OCI-LY1 (cell line): ENCODE measurements around the gene SCAP.

Experiments used
- H2AFZ ChIP-seq: fragments of 200-600 bp; sonication (generic), shearing (Covaris generic); 2 replicates; pipeline ENCODE4 v1.6.0; 2014; ENCODE audit warnings: antibody characterized with exemption, mild to moderate bottlenecking, low read length
- H3F3A ChIP-seq: fragments of 200-600 bp; sonication (generic), shearing (Covaris generic); 2 replicates; pipeline ENCODE4 v1.6.0; 2014; ENCODE audit warnings: mild to moderate bottlenecking, antibody characterized with exemption, low read length, moderate library complexity; ENCODE audit not compliant: insufficient read depth
- H3K27ac ChIP-seq: fragments of 200-600 bp; sonication (generic); 2 replicates; pipeline ENCODE4 v1.5.1; 2014; ENCODE audit warnings: low read length, mixed run types, mild to moderate bottlenecking, low read depth; ENCODE audit not compliant: poor library complexity, severe bottlenecking
- H3K27me3 ChIP-seq: fragments of 200-600 bp; sonication (generic); 2 replicates; pipeline ENCODE4 v1.6.0; 2014; ENCODE audit warnings: antibody characterized with exemption, mild to moderate bottlenecking, low read length, moderate library complexity; ENCODE audit not compliant: insufficient read depth
- H3K36me3 ChIP-seq: fragments of 200-600 bp; sonication (generic); 2 replicates; pipeline ENCODE4 v1.6.1; 2014; ENCODE audit warnings: mild to moderate bottlenecking, antibody characterized with exemption, low read length, moderate library complexity, mixed read lengths; ENCODE audit not compliant: insufficient read depth
- H3K4me1 ChIP-seq: fragments of 200-600 bp; sonication (generic); 2 replicates; pipeline ENCODE4 v1.5.1; 2014; ENCODE audit warnings: mild to moderate bottlenecking, low read length, moderate library complexity; ENCODE audit not compliant: insufficient read depth, severe bottlenecking
- H3K4me2 ChIP-seq: fragments of 200-600 bp; sonication (generic), shearing (Covaris generic); 2 replicates; pipeline ENCODE4 v1.6.1; 2014; ENCODE audit warnings: low read length
- H3K4me3 ChIP-seq: fragments of 200-600 bp; sonication (generic); 2 replicates; pipeline ENCODE4 v1.5.1; 2014; ENCODE audit warnings: low read length, low read depth, mild to moderate bottlenecking, mixed read lengths; ENCODE audit not compliant: poor library complexity, severe bottlenecking
- H3K79me2 ChIP-seq: fragments of 200-600 bp; shearing (Covaris generic); 2 replicates; pipeline ENCODE4 v1.6.1; 2016; ENCODE audit warnings: mixed run types, low read length, mixed read lengths; ENCODE audit not compliant: insufficient read depth
- H3K9ac ChIP-seq: fragments of 200-600 bp; sonication (generic), shearing (Covaris generic); 2 replicates; pipeline ENCODE4 v1.6.1; 2014; ENCODE audit warnings: mild to moderate bottlenecking, low read length, mixed read lengths
- H3K9me2 ChIP-seq: fragments of 200-600 bp; sonication (generic), shearing (Covaris generic); 2 replicates; pipeline ENCODE4 v1.6.1; 2014; ENCODE audit warnings: low read depth, mild to moderate bottlenecking, low read length, mixed read lengths
- H3K9me3 ChIP-seq: fragments of 200-600 bp; shearing (Covaris generic); 2 replicates; pipeline ENCODE4 v1.6.1; 2014; ENCODE audit warnings: low read length, mixed read lengths
- H4K20me1 ChIP-seq: fragments of 200-600 bp; sonication (generic), shearing (Covaris generic); 2 replicates; pipeline ENCODE4 v1.6.0; 2016; ENCODE audit warnings: mild to moderate bottlenecking, low read length; ENCODE audit not compliant: insufficient read depth
- EZH2 ChIP-seq: fragments of 200-600 bp; sonication (generic), shearing (Covaris generic); IDR thresholded peaks from 2 replicates; pipeline ENCODE4 v1.8.0; 2017; ENCODE audit warnings: borderline replicate concordance, mixed run types, mild to moderate bottlenecking, antibody characterized with exemption, low read length, moderate library complexity, mixed read lengths
- TF ChIP-seq, protein P1 (sequence below): fragments of 200-600 bp; sonication (generic), shearing (Covaris generic); IDR thresholded peaks from 2 replicates; pipeline ENCODE4 v1.5.1; 2017; ENCODE audit warnings: mild to moderate bottlenecking, antibody characterized with exemption, low read length, moderate library complexity, mixed read lengths

SCAP gene

DNA sequence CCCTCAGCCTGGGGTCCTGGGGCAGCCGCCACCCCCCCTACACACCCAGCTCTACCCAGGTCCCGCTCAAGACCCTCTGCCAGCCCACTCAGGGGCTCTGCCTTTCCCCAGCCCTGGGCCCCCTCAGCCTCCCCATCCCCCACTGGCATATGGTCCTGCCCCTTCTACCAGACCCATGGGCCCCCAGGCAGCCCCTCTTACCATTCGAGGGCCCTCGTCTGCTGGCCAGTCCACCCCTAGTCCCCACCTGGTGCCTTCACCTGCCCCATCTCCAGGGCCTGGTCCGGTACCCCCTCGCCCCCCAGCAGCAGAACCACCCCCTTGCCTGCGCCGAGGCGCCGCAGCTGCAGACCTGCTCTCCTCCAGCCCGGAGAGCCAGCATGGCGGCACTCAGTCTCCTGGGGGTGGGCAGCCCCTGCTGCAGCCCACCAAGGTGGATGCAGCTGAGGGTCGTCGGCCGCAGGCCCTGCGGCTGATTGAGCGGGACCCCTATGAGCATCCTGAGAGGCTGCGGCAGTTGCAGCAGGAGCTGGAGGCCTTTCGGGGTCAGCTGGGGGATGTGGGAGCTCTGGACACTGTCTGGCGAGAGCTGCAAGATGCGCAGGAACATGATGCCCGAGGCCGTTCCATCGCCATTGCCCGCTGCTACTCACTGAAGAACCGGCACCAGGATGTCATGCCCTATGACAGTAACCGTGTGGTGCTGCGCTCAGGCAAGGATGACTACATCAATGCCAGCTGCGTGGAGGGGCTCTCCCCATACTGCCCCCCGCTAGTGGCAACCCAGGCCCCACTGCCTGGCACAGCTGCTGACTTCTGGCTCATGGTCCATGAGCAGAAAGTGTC lies 64.7 kb downstream of the SCAP start:
- Histone ChIP-seq H3K4me1 (no peaks in the 10 kb centered on the region), H3K4me3 (no peak overlapping the region), H3K27ac (no peak overlapping the region), H3K36me3 (peaks cover 84% of the 10 kb centered on the region), H2AFZ (no peak overlapping the region), H3K9me3 (no peaks in the 10 kb centered on the region), H3K9me2 (no peaks in the 10 kb centered on the region), H3K79me2 (no peaks in the 10 kb centered on the region), H3K9ac (no peak overlapping the region), H4K20me1 (no peaks in the 10 kb centered on the region), H3F3A (no peaks in the 10 kb centered on the region), H3K27me3 (no peaks in the 10 kb centered on the region), H3K4me2 (no peak overlapping the region)
- TF ChIP-seq, protein P1, sequence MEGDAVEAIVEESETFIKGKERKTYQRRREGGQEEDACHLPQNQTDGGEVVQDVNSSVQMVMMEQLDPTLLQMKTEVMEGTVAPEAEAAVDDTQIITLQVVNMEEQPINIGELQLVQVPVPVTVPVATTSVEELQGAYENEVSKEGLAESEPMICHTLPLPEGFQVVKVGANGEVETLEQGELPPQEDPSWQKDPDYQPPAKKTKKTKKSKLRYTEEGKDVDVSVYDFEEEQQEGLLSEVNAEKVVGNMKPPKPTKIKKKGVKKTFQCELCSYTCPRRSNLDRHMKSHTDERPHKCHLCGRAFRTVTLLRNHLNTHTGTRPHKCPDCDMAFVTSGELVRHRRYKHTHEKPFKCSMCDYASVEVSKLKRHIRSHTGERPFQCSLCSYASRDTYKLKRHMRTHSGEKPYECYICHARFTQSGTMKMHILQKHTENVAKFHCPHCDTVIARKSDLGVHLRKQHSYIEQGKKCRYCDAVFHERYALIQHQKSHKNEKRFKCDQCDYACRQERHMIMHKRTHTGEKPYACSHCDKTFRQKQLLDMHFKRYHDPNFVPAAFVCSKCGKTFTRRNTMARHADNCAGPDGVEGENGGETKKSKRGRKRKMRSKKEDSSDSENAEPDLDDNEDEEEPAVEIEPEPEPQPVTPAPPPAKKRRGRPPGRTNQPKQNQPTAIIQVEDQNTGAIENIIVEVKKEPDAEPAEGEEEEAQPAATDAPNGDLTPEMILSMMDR = no peak
- no peak for TF ChIP-seq EZH2

DNA sequence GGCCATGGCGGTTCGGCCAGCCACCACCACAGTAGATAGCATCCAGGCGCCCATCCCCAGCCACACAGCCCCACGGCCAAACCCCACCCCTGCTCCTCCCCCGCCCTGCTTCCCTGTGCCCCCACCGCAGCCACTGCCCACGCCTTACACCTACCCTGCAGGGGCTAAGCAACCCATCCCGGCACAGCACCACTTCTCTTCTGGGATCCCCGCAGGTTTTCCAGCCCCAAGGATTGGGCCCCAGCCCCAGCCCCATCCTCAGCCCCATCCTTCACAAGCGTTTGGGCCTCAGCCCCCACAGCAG lies 65.4 kb downstream of the SCAP start:
- Histone ChIP-seq H3K9me3 (no peaks in the 10 kb centered on the region), H3K9ac (no peak overlapping the region), H3K4me2 (no peak overlapping the region), H3K9me2 (no peaks in the 10 kb centered on the region), H3K4me1 (no peaks in the 10 kb centered on the region), H3K27me3 (no peaks in the 10 kb centered on the region), H2AFZ (no peak overlapping the region), H3K79me2 (no peaks in the 10 kb centered on the region), H3K4me3 (no peak overlapping the region), H4K20me1 (no peaks in the 10 kb centered on the region), H3K27ac (no peak overlapping the region), H3F3A (no peaks in the 10 kb centered on the region), H3K36me3 (peaks cover 84% of the 10 kb centered on the region)
- TF ChIP-seq, protein P1 = no peak
- TF ChIP-seq EZH2 = no peak

DNA sequence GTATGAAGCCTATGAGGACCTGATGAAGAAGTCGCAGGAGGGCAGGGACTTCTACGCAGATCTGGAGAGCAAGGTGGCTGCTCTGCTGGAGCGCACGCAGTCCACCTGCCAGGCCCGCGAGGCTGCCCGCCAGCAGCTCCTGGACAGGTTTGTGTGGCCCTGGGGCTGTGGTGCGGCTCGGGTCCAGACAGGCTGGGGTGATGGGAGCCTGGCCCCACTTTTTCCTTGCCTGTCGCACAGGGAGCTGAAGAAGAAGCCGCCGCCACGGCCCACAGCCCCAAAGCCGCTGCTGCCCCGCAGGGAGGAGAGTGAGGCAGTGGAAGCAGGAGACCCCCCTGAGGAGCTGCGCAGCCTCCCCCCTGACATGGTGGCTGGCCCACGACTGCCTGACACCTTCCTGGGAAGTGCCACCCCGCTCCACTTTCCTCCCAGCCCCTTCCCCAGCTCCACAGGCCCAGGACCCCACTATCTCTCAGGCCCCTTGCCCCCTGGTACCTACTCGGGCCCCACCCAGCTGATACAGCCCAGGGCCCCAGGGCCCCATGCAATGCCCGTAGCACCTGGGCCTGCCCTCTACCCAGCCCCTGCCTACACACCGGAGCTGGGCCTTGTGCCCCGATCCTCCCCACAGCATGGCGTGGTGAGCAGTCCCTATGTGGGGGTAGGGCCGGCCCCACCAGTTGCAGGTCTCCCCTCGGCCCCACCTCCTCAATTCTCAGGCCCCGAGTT lies 65.9 kb downstream of the SCAP start:
- H3K9ac ChIP-seq = no peak overlapping the region
- no peaks in the 10 kb centered on the region for H3K27me3 ChIP-seq
- H3K9me2 ChIP-seq = no peaks in the 10 kb centered on the region
- H3K4me2 ChIP-seq = no peak overlapping the region
- H3K79me2 ChIP-seq = no peaks in the 10 kb centered on the region
- H2AFZ ChIP-seq = no peak overlapping the region
- peaks cover 79% of the 10 kb centered on the region for H3K36me3 ChIP-seq
- H3K4me3 ChIP-seq = no peak overlapping the region
- TF ChIP-seq EZH2 = no peak
- H4K20me1 ChIP-seq = no peaks in the 10 kb centered on the region
- H3K27ac ChIP-seq = no peak overlapping the region
- no peaks in the 10 kb centered on the region for H3F3A ChIP-seq
- no peaks in the 10 kb centered on the region for H3K9me3 ChIP-seq
- no peaks in the 10 kb centered on the region for H3K4me1 ChIP-seq
